HG03520 (cell line): ENCODE measurements around the gene ZMIZ1.

Source experiments
- ATAC-seq: cut with Tn5 transposase; IDR thresholded peaks from one replicate; pipeline ENCODE4 v1.9.1; 2021; ENCODE audit warnings: mild to moderate bottlenecking, moderate library complexity; ENCODE audit not compliant: unreplicated experiment

ZMIZ1 gene

GRCh38 chr10:79115302-79115701 lies 46.5 kb downstream of the ZMIZ1 start:
- no peak for ATAC-seq

GRCh38 chr10:79116368-79116767 lies 47.6 kb downstream of the ZMIZ1 start:
- ATAC-seq = no peak

- ATAC-seq = no peak
Measured at GRCh38 chr10:79116801-79117723, 48.3 kb downstream of the ZMIZ1 start.

- ATAC-seq = no peak
Measured at GRCh38 chr10:79118286-79119202, 49.8 kb downstream of the ZMIZ1 start.

- no peak for ATAC-seq
Measured at GRCh38 chr10:79119306-79119705, 50.5 kb downstream of the ZMIZ1 start.

- no peak for ATAC-seq
Measured at GRCh38 chr10:79123547-79123963, 54.8 kb downstream of the ZMIZ1 start.

- ATAC-seq = no peak
Measured at GRCh38 chr10:79124066-79124465, 55.3 kb downstream of the ZMIZ1 start.

- ATAC-seq = no peak
Measured at GRCh38 chr10:79125092-79125491, 56.3 kb downstream of the ZMIZ1 start.

GRCh38 chr10:79126351-79127080 lies 57.8 kb downstream of the ZMIZ1 start:
- no peak for ATAC-seq

GRCh38 chr10:79127151-79127961 lies 58.6 kb downstream of the ZMIZ1 start:
- no peak for ATAC-seq

- no peak for ATAC-seq
Measured at GRCh38 chr10:79128241-79128922, 59.6 kb downstream of the ZMIZ1 start.

- no peak for ATAC-seq
Measured at GRCh38 chr10:79128923-79129305, 60.1 kb downstream of the ZMIZ1 start.

GRCh38 chr10:79129361-79129997 lies 60.7 kb downstream of the ZMIZ1 start:
- ATAC-seq = no peak

GRCh38 chr10:79130255-79130654 lies 61.5 kb downstream of the ZMIZ1 start:
- no peak for ATAC-seq

GRCh38 chr10:79130846-79131245 lies 62.1 kb downstream of the ZMIZ1 start:
- ATAC-seq = no peak

GRCh38 chr10:79131836-79132631 lies 63.3 kb downstream of the ZMIZ1 start:
- no peak for ATAC-seq

GRCh38 chr10:79132681-79133381 lies 64.1 kb downstream of the ZMIZ1 start:
- ATAC-seq = no peak

GRCh38 chr10:79133416-79133815 lies 64.7 kb downstream of the ZMIZ1 start:
- ATAC-seq = no peak
